Neural cell (in vitro differentiated cells): ENCODE results near the gene COMTD1. TPM values are rescaled to one million over a fixed set of nuclear protein-coding genes. Genes with fewer than 3 reads are reported as not detected.
"Not testable (repeated sequence)": the region's sequence is repeated elsewhere in the genome, so short reads cannot be mapped to it uniquely, and the experiment has no call there.

ENCODE experiments used
- H2AFZ ChIP-seq: fragments of 200-600, 300-800 bp; sonication (generic), shearing (Covaris generic); 2 replicates; pipeline ENCODE4 v1.6.0; 2014; ENCODE audit warnings: low read depth, mild to moderate bottlenecking, antibody characterized with exemption, low read length, moderate library complexity
- H3F3A ChIP-seq: fragments of 200-600 bp; shearing (Covaris generic); 2 replicates; pipeline ENCODE4 v1.6.1; 2016; ENCODE audit warnings: mild to moderate bottlenecking, moderate library complexity, mixed read lengths, antibody characterized with exemption, low read length; ENCODE audit not compliant: insufficient read depth, poor library complexity, severe bottlenecking
- H3K27ac ChIP-seq: fragments of 200-600, 300-800 bp; sonication (generic), shearing (Covaris generic); 2 replicates; pipeline ENCODE4 v1.5.1; 2014; ENCODE audit warnings: mild to moderate bottlenecking, low read length, moderate library complexity
- H3K27me3 ChIP-seq: fragments of 300-800, 200-600 bp; sonication (generic), shearing (Covaris generic); 2 replicates; pipeline ENCODE4 v1.6.0; 2014; ENCODE audit warnings: mild to moderate bottlenecking, low read depth, low read length, moderate library complexity; ENCODE audit not compliant: insufficient read depth
- H3K36me3 ChIP-seq: fragments of 300-800, 200-600 bp; sonication (generic), shearing (Covaris generic); 2 replicates; pipeline ENCODE4 v1.5.1; 2014; ENCODE audit warnings: mild to moderate bottlenecking, antibody characterized with exemption, low read length, moderate library complexity; ENCODE audit not compliant: insufficient read depth
- H3K4me2 ChIP-seq: fragments of 300-800, 200-600 bp; sonication (generic), shearing (Covaris generic); 2 replicates; pipeline ENCODE4 v1.6.0; 2014; ENCODE audit warnings: mild to moderate bottlenecking, low read length
- H3K4me3 ChIP-seq: fragments of 300-800, 200-600 bp; sonication (generic), shearing (Covaris generic); 2 replicates; pipeline ENCODE4 v1.5.1; 2014; ENCODE audit warnings: mild to moderate bottlenecking, low read length, moderate library complexity
- H3K79me2 ChIP-seq: fragments of 200-600 bp; shearing (Covaris generic); replicated peaks from 2 replicates; pipeline ENCODE4 v1.6.0; 2014; ENCODE audit warnings: mild to moderate bottlenecking, low read length, moderate library complexity; ENCODE audit not compliant: insufficient read depth
- H3K9ac ChIP-seq: fragments of 300-800, 200-600 bp; sonication (generic), shearing (Covaris generic); 2 replicates; pipeline ENCODE4 v1.6.1; 2016; ENCODE audit warnings: mild to moderate bottlenecking, low read length, mixed read lengths
- H3K9me2 ChIP-seq: fragments of 200-600 bp; shearing (Covaris generic); 2 replicates; pipeline ENCODE4 v1.6.1; 2016; ENCODE audit warnings: mild to moderate bottlenecking, low read length, mixed read lengths; ENCODE audit not compliant: insufficient read depth
- H3K9me3 ChIP-seq: fragments of 200-600, 300-800 bp; sonication (generic), shearing (Covaris generic); 2 replicates; pipeline ENCODE4 v1.6.1; 2016; ENCODE audit warnings: mild to moderate bottlenecking, mixed run types, low read length, moderate library complexity, mixed read lengths
- H4K20me1 ChIP-seq: fragments of 200-600 bp; shearing (Covaris generic); 2 replicates; pipeline ENCODE4 v1.6.1; 2016; ENCODE audit warnings: mild to moderate bottlenecking, mixed run types; ENCODE audit not compliant: insufficient read depth
- EP300 ChIP-seq: fragments of 450-650 bp; conservative IDR thresholded peaks from 2 replicates; pipeline ENCODE4 v1.6.1; 2014; ENCODE audit warnings: antibody characterized with exemption, mild to moderate bottlenecking, moderate library complexity; ENCODE audit not compliant: poor library complexity, severe bottlenecking
- EZH2 ChIP-seq: fragments of 200-600, 300-800 bp; shearing (Covaris generic), sonication (generic); IDR thresholded peaks from 2 replicates; pipeline ENCODE4 v1.6.1; 2014; ENCODE audit warnings: antibody characterized with exemption, low read length, borderline replicate concordance, mild to moderate bottlenecking; ENCODE audit not compliant: insufficient read depth, poor library complexity, severe bottlenecking
- MXI1 ChIP-seq: fragments of 450-650 bp; conservative IDR thresholded peaks from 2 replicates; pipeline ENCODE4 v1.6.1; 2014; ENCODE audit warnings: antibody characterized with exemption, mild to moderate bottlenecking; ENCODE audit not compliant: poor library complexity, severe bottlenecking
- POLR2AphosphoS5 ChIP-seq: IDR thresholded peaks from 2 replicates; pipeline ENCODE4 v1.6.1; 2012
- RAD21 ChIP-seq: fragments of 450-650 bp; conservative IDR thresholded peaks from 2 replicates; pipeline ENCODE4 v1.6.1; 2014; ENCODE audit warnings: antibody characterized with exemption, mild to moderate bottlenecking, moderate library complexity
- SMC3 ChIP-seq: fragments of 450-650 bp; conservative IDR thresholded peaks from 2 replicates; pipeline ENCODE4 v1.6.1; 2014; ENCODE audit warnings: antibody characterized with exemption, mild to moderate bottlenecking, moderate library complexity; ENCODE audit not compliant: poor library complexity
- TAF1 ChIP-seq: IDR thresholded peaks from 2 replicates; pipeline ENCODE4 v1.6.1; 2012; ENCODE audit warnings: low read depth
- polyA plus RNA-seq: library from polyadenylated mRNA; depleted of rRNA; stranded (reverse); fragments of >200 nt; gene quantifications from 2 replicates; pipeline ENCODE4 v1.2.3, GENCODE V29; 2014
- TF ChIP-seq, protein P1 (sequence below): IDR thresholded peaks from 2 replicates; pipeline ENCODE4 v1.6.1; 2012; ENCODE audit warnings: borderline replicate concordance
- TF ChIP-seq, protein P2 (sequence below): fragments of 450-650 bp; IDR thresholded peaks from 2 replicates; pipeline ENCODE4 v1.5.1; 2014; ENCODE audit warnings: antibody characterized with exemption, mild to moderate bottlenecking, moderate library complexity; ENCODE audit not compliant: poor library complexity, severe bottlenecking

The COMTD1 gene
- polyA plus RNA-seq, 1 donor from 2014 or later, result 51.4 TPM

DNA sequence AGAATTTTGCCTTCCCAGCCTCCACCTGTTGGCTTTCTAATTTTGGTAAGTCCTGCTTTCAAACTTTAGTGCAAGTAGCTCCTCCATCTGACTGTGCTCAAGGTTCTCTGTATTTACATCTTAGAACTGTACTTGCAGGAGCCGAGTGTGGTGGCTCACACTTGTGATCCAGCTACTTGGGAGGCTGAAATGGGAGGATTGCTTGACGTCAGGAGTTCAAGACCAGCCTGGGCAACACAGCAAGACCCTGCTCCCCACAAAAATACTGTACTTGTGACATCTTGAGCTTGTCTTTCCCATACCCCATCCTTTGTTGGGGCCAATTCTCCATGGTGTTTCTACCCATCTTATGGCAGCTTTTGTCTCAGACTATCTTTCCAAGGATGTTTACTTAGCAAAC lies 29.8 kb downstream of the COMTD1 start:
- no peak overlapping the region for H3K27ac ChIP-seq

DNA sequence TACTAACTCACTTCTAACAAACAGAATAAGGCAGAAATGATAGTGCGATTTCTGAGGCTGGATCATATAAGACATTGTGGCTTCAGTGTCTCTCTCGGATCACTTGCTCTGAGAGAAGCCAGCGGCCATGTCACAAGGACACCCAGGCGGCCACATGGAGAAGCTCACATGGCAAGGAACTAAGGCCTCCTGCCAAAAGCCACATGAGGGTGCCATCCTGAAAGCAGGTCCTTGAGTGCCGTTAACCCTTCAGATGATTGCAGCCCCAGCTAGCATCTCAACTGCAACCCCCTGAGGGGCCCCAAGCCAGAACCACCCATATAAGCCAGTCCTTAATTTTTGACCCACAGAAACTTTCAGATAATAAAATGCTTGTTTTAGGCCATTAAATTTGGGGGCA lies 32.0 kb downstream of the COMTD1 start:
- Histone ChIP-seq H3F3A (no peaks in the 10 kb centered on the region), H3K27me3 (no peaks in the 10 kb centered on the region), H3K9ac (no peak overlapping the region), H3K27ac (no peak overlapping the region), H4K20me1 (no peaks in the 10 kb centered on the region), H3K4me2 (no peak overlapping the region), H3K9me2 (no peaks in the 10 kb centered on the region), H3K36me3 (no peaks in the 10 kb centered on the region), H3K79me2 (no peaks in the 10 kb centered on the region), H2AFZ (no peak overlapping the region), H3K9me3 (no peaks in the 10 kb centered on the region), H3K4me3 (no peak overlapping the region)
- TF ChIP-seq POLR2AphosphoS5 (no peak), RAD21 (no peak), TAF1 (no peak), SMC3 (no peak), EZH2 (no peak), MXI1 (no peak), EP300 (no peak)
- TF ChIP-seq, protein P1, sequence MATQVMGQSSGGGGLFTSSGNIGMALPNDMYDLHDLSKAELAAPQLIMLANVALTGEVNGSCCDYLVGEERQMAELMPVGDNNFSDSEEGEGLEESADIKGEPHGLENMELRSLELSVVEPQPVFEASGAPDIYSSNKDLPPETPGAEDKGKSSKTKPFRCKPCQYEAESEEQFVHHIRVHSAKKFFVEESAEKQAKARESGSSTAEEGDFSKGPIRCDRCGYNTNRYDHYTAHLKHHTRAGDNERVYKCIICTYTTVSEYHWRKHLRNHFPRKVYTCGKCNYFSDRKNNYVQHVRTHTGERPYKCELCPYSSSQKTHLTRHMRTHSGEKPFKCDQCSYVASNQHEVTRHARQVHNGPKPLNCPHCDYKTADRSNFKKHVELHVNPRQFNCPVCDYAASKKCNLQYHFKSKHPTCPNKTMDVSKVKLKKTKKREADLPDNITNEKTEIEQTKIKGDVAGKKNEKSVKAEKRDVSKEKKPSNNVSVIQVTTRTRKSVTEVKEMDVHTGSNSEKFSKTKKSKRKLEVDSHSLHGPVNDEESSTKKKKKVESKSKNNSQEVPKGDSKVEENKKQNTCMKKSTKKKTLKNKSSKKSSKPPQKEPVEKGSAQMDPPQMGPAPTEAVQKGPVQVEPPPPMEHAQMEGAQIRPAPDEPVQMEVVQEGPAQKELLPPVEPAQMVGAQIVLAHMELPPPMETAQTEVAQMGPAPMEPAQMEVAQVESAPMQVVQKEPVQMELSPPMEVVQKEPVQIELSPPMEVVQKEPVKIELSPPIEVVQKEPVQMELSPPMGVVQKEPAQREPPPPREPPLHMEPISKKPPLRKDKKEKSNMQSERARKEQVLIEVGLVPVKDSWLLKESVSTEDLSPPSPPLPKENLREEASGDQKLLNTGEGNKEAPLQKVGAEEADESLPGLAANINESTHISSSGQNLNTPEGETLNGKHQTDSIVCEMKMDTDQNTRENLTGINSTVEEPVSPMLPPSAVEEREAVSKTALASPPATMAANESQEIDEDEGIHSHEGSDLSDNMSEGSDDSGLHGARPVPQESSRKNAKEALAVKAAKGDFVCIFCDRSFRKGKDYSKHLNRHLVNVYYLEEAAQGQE, result no peak
- TF ChIP-seq, protein P2, sequence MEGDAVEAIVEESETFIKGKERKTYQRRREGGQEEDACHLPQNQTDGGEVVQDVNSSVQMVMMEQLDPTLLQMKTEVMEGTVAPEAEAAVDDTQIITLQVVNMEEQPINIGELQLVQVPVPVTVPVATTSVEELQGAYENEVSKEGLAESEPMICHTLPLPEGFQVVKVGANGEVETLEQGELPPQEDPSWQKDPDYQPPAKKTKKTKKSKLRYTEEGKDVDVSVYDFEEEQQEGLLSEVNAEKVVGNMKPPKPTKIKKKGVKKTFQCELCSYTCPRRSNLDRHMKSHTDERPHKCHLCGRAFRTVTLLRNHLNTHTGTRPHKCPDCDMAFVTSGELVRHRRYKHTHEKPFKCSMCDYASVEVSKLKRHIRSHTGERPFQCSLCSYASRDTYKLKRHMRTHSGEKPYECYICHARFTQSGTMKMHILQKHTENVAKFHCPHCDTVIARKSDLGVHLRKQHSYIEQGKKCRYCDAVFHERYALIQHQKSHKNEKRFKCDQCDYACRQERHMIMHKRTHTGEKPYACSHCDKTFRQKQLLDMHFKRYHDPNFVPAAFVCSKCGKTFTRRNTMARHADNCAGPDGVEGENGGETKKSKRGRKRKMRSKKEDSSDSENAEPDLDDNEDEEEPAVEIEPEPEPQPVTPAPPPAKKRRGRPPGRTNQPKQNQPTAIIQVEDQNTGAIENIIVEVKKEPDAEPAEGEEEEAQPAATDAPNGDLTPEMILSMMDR, result no peak

More for the DNA sequence above, 29.8 kb downstream of the COMTD1 start:
- Histone ChIP-seq H3K36me3 (no peaks in the 10 kb centered on the region), H3K4me3 (no peak overlapping the region), H3F3A (no peaks in the 10 kb centered on the region), H3K9ac (no peak overlapping the region), H3K9me2 (no peaks in the 10 kb centered on the region), H3K79me2 (no peaks in the 10 kb centered on the region), H4K20me1 (no peaks in the 10 kb centered on the region), H2AFZ (no peak overlapping the region), H3K9me3 (no peaks in the 10 kb centered on the region), H3K4me2 (no peak overlapping the region), H3K27me3 (no peaks in the 10 kb centered on the region)
- TF ChIP-seq EP300 (no peak), TAF1 (no peak), MXI1 (no peak), POLR2AphosphoS5 (no peak)
- TF ChIP-seq, protein P1, result no peak
- TF ChIP-seq, protein P2, result no peak

DNA sequence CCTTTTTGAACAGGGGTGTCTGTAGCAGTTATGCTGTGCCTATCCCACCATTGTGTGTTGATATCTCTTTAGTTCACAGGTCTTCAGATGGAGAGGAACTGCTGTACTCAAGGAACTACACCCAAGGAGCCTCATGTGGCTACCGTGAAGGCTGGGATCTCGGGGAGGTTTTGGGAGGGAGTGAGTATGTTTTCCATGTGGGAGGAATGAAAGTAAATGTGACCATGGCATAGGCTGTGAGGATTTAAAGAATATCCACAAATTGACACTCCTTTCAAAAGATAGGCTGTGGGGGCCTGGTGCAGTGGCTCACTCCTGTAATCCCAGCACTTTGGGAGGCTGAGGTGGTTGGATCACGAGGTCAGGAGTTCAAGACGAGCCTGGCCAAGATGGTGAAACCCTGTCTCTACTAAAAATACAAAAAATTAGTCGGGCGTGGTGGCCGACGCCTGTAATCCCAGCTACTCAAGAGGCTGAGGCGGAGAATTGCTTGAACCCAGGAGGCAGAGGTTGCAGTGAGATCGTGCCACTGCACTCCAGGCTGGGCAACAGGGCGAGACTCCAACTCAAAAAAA lies 32.6 kb downstream of the COMTD1 start:
- H3K9me2 ChIP-seq, H3K9ac ChIP-seq, H3K79me2 ChIP-seq, H3K9me3 ChIP-seq, H3K27me3 ChIP-seq, H4K20me1 ChIP-seq, H3K27ac ChIP-seq, H3F3A ChIP-seq, H2AFZ ChIP-seq, H3K4me3 ChIP-seq, H3K36me3 ChIP-seq, H3K4me2 ChIP-seq: not testable (repeated sequence)
